HepG2 (cell line): ENCODE results near the gene PHKG1. TPM values are rescaled to one million over a fixed set of nuclear protein-coding genes. Genes with fewer than 3 reads are reported as not detected.
"Not testable (repeated sequence)": the region's sequence is repeated elsewhere in the genome, so short reads cannot be mapped to it uniquely, and the experiment has no call there.

ENCODE experiments used
- ATAC-seq: fragments of 200-7000 bp; cut with Tn5 transposase; 3 replicates; pipeline ENCODE4 v1.9.1; 2020; ENCODE audit warnings: mild to moderate bottlenecking, moderate library complexity
- BruUV-seq: library from RNA; stranded (reverse); fragments of 400-500 nt; replicated peaks from 2 replicates; lab custom pipeline; 2021; lab: Mats Ljungman, UMichigan
- CTCF ChIA-PET: fragments of 300-600 bp; formaldehyde crosslinking; extraction: SDS; loops from one replicate; lab custom pipeline; 2021; ENCODE audit warnings: low total read pairs, inconsistent platforms, low intra/inter-chr PET ratio; lab: Yijun Ruan, JAX
- POLR2A ChIA-PET: fragments of 350-600 bp; sonication (Branson Sonifier 250); formaldehyde crosslinking; loops from one replicate; lab custom pipeline; 2020; ENCODE audit warnings: antibody characterized with exemption, inconsistent platforms; lab: Yijun Ruan, JAX
- DNase-seq: peaks from one replicate; pipeline ENCODE4 v3.0.0-alpha.2; 2015; ENCODE audit warnings: low spot score
- FAIRE-seq: peaks from 3 replicates; lab custom pipeline; 2011; peaks lifted over from hg19 to GRCh38; lab: Jason Lieb, UNC
- H2AFZ ChIP-seq: one replicate; pipeline ENCODE4 v1.6.1; 2011; ENCODE audit warnings: low read length, inconsistent platforms
- H3K27ac ChIP-seq: fragments of 300-600 bp; 3 replicates; pipeline ENCODE4 v1.8.0; 2011; ENCODE audit warnings: mixed run types, mild to moderate bottlenecking, mixed read lengths, low read length, inconsistent platforms; ENCODE audit not compliant: insufficient read depth; ENCODE audit errors: extremely low read length
- H3K27me3 ChIP-seq, 2 experiments: fragments of 200-600 bp in 1 of 2; 2 replicates in 1 of 2; 3 replicates in 1 of 2; pipeline versions ENCODE4 v1.6.0 to v1.8.0; 2011; ENCODE audit warnings: low read length in 2 of 2, mild to moderate bottlenecking in 2 of 2, moderate library complexity in 2 of 2, inconsistent platforms in 1 of 2; ENCODE audit not compliant: insufficient read depth in 2 of 2, control insufficient read depth in 1 of 2
- H3K36me3 ChIP-seq, 2 experiments: fragments of 200-600 bp in 1 of 2; replicated peaks in 1 of 2; 2 replicates in 1 of 2; 3 replicates in 1 of 2; pipeline versions ENCODE4 v1.5.1 to v1.8.0; 2011; ENCODE audit warnings: low read length in 2 of 2, inconsistent platforms in 1 of 2; ENCODE audit not compliant: insufficient read depth in 2 of 2, control insufficient read depth in 1 of 2
- H3K4me1 ChIP-seq: 2 replicates; pipeline ENCODE4 v1.5.1; 2012; ENCODE audit warnings: low read length, inconsistent platforms; ENCODE audit not compliant: insufficient read depth
- H3K4me2 ChIP-seq: 2 replicates; pipeline ENCODE4 v1.6.0; 2011; ENCODE audit warnings: low read depth, low read length, inconsistent platforms
- H3K4me3 ChIP-seq, 3 experiments: fragments of 200-600 bp in 1 of 3; sonication (generic), shearing (Covaris generic) in 1 of 3; replicated peaks in 1 of 3; 2 replicates each; pipeline ENCODE4 v1.5.1; 2011 to 2016; ENCODE audit warnings: low read length in 3 of 3, inconsistent platforms in 2 of 3, low read depth in 2 of 3, mild to moderate bottlenecking in 2 of 3, control low read depth in 1 of 3, mixed read lengths in 1 of 3; ENCODE audit not compliant: insufficient read depth in 1 of 3
- H3K79me2 ChIP-seq: one replicate; pipeline ENCODE4 v1.6.1; 2011; ENCODE audit warnings: low read length, inconsistent platforms; ENCODE audit not compliant: insufficient read depth
- H3K9ac ChIP-seq: 2 replicates; pipeline ENCODE4 v1.6.0; 2011; ENCODE audit warnings: mild to moderate bottlenecking, low read depth, low read length, inconsistent platforms; ENCODE audit not compliant: insufficient read depth
- H3K9me3 ChIP-seq: 2 replicates; pipeline ENCODE4 v1.5.1; 2012; ENCODE audit warnings: mild to moderate bottlenecking, low read length
- H4K20me1 ChIP-seq: 2 replicates; pipeline ENCODE4 v1.6.0; 2011; ENCODE audit warnings: inconsistent platforms, mild to moderate bottlenecking, low read length, moderate library complexity; ENCODE audit not compliant: insufficient read depth
- ARID4A ChIP-seq: sonication (generic); formaldehyde crosslinking; IDR thresholded peaks from 2 replicates; pipeline ENCODE4 v1.5.0; 2020; ENCODE audit warnings: mild to moderate bottlenecking, missing genetic modification reagents, borderline replicate concordance
- ZBTB33 ChIP-seq: sonication (generic); formaldehyde crosslinking; IDR thresholded peaks from 2 replicates; pipeline ENCODE4 v1.4.0; 2020; ENCODE audit warnings: missing genetic modification reagents
- ZNF263 ChIP-seq: sonication (generic); formaldehyde crosslinking; IDR thresholded peaks from 2 replicates; pipeline ENCODE4 v1.4.0; 2020; ENCODE audit warnings: missing genetic modification reagents
- ZNF770 ChIP-seq: sonication (generic); formaldehyde crosslinking; IDR thresholded peaks from 2 replicates; pipeline ENCODE4 v1.5.0; 2020; ENCODE audit warnings: mild to moderate bottlenecking, missing genetic modification reagents
- WGBS: methylation state at CpG from one replicate; pipeline ENCODE4 v1.1.6; 2017; ENCODE audit warnings: low lambda C conversion rate; 5-methylcytosine and 5-hydroxymethylcytosine counted together
- in situ Hi-C: cut with HindIII; loops from 2 replicates; pipeline ENCODE4 v1.10.0; 2017; ENCODE audit warnings: low pct_unique_long_range_greater_than_20kb; ENCODE audit not compliant: extremely low pct_ligation_motif_present
- intact Hi-C: fragments of 100-400 bp; cut with micrococcal nuclease; formaldehyde crosslinking; loops from one replicate; pipeline ENCODE4 v1.10.0; 2022; ENCODE audit not compliant: unreplicated experiment
- polyA plus RNA-seq, 8 experiments: library from polyadenylated mRNA; depleted of rRNA in 3 of 8; stranded (reverse) in 7 of 8; unstranded in 1 of 8; fragments of >200 nt; fragmentation: Illumina TruSeq in 4 of 8; extraction: Trizol in 4 of 8; gene quantifications; 2 replicates each; pipeline versions ENCODE4 v1.2.1 to v1.2.3, GENCODE V29; 2011 to 2016; ENCODE audit warnings: low read depth in 4 of 8, missing spikeins in 1 of 8, mixed read lengths in 1 of 8; ENCODE audit not compliant: insufficient read depth in 1 of 8
- total RNA-seq, 5 experiments: library from RNA; depleted of rRNA; stranded (reverse); fragments of >200 nt; fragmentation: Illumina TruSeq; extraction: Trizol; gene quantifications; 2 replicates each; pipeline ENCODE4 v1.2.3, GENCODE V29; 2016; ENCODE audit warnings: low read depth in 1 of 5

The PHKG1 gene
- total and polyA plus RNA-seq, 2 of the 13 experiments (the other 11 are each of a cell fraction or from before 2014, with no cell fraction given): 0.44 to 0.71 TPM

GRCh38 chr7:56032578-56032977, 60.2 kb downstream of the PHKG1 start:
- H3K9me3 ChIP-seq, H2AFZ ChIP-seq, BruUV-seq, FAIRE-seq, DNase-seq, intact Hi-C loops, H3K27me3 ChIP-seq, ATAC-seq, in situ Hi-C loops, H4K20me1 ChIP-seq: not testable (repeated sequence)
- Histone ChIP-seq H3K4me1 (peaks cover 57% of the 10 kb centered on the region), H3K4me3 (peak overlapping the region; percentile 77 to 98 (median 80)), H3K36me3 (peaks cover 4 to 19% of the 10 kb centered on the region in 2 experiments), H3K27ac (peak overlapping the region; percentile 87), H3K79me2 (peaks cover 41% of the 10 kb centered on the region), H3K9ac (peak overlapping the region; percentile 80), H3K4me2 (peak overlapping the region; percentile 77)
- TF ChIP-seq ZNF263: peak; percentile 68
- TF ChIP-seq ZNF770 (CRISPR knock-in tag): peak; percentile 51; the same call in 1 of the 2 replicates
- 8% methylated on average over 7 of the region's 7 CpGs for WGBS
- POLR2A ChIA-PET: interaction anchor here (0.7 to 3.5 kb wide), 4 partner anchors 18 to 73 kb away, joined by 3 to 106 read pairs (median 40); partner anchors contain the start of genes CCT6A, PSPH and SUMF2
- CTCF ChIA-PET: interaction anchor here (1.7 kb wide), 1 partner anchor 32 kb away, joined by 5 read pairs; the partner anchor contains the start of gene SUMF2

- POLR2A ChIA-PET: interaction anchor here (4.1 to 4.2 kb wide), 2 partner anchors 19 to 24 kb away, joined by 49 to 51 read pairs; partner anchors contain the start of genes CCT6A and PSPH
- WGBS: 35% methylated on average over 8 of the region's 8 CpGs
- H3K9me3 ChIP-seq, H3K27me3 ChIP-seq, BruUV-seq, H4K20me1 ChIP-seq, intact Hi-C loops, H2AFZ ChIP-seq, ATAC-seq, FAIRE-seq, CTCF ChIA-PET, DNase-seq, in situ Hi-C loops: not testable (repeated sequence)
- peak overlapping the region; percentile 87 for H3K27ac ChIP-seq
- peak overlapping the region; percentile 77 to 98 (median 80) for H3K4me3 ChIP-seq
- peaks cover 68% of the 10 kb centered on the region for H3K4me1 ChIP-seq
- H3K9ac ChIP-seq: peak overlapping the region; percentile 80
- peak overlapping the region; percentile 77 for H3K4me2 ChIP-seq
- H3K36me3 ChIP-seq: peaks cover 6 to 29% of the 10 kb centered on the region in 2 experiments
- H3K79me2 ChIP-seq: peaks cover 51% of the 10 kb centered on the region
- TF ChIP-seq ZBTB33 (CRISPR knock-in tag) (peak; percentile 56), ZNF770 (CRISPR knock-in tag) (peak; percentile 69; the same call in 1 of the 2 replicates), ARID4A (CRISPR knock-in tag) (peak; percentile 44; the same call in 1 of the 2 replicates)
These were observed 61.2 kb downstream of the PHKG1 start for GRCh38 chr7:56031556-56031955.
